IMR-90 (cell line): ENCODE data around the gene DUSP10.

Experiments
- BHLHE40 ChIP-seq: fragments of 150-350 bp; IDR thresholded peaks from 2 replicates; pipeline ENCODE4 v1.6.1; 2016; ENCODE audit warnings: mild to moderate bottlenecking, low read depth, low read length
- CHD1 ChIP-seq: IDR thresholded peaks from 2 replicates; pipeline ENCODE4 v1.6.1; 2012; ENCODE audit warnings: low read depth, low read length, improper control_type of control experiment
- MAFK ChIP-seq: IDR thresholded peaks from 2 replicates; pipeline ENCODE4 v1.6.1; 2012; ENCODE audit warnings: low read depth, low read length, improper control_type of control experiment
- MAZ ChIP-seq: IDR thresholded peaks from 2 replicates; pipeline ENCODE4 v1.6.1; 2012; ENCODE audit warnings: low read depth, mild to moderate bottlenecking, low read length, improper control_type of control experiment, moderate library complexity, borderline replicate concordance
- MXI1 ChIP-seq: IDR thresholded peaks from 2 replicates; pipeline ENCODE4 v1.6.1; 2012; ENCODE audit warnings: low read depth, mild to moderate bottlenecking, low read length, moderate library complexity, borderline replicate concordance
- NFE2L2 ChIP-seq: fragments of 150-350 bp; IDR thresholded peaks from 2 replicates; pipeline ENCODE4 v1.6.1; 2016; ENCODE audit warnings: low read depth, mild to moderate bottlenecking, low read length
- POLR2A ChIP-seq: IDR thresholded peaks from 2 replicates; pipeline ENCODE4 v1.6.1; 2012; ENCODE audit warnings: mild to moderate bottlenecking, low read depth, low read length
- RAD21 ChIP-seq: IDR thresholded peaks from 2 replicates; pipeline ENCODE4 v1.6.1; 2012; ENCODE audit warnings: low read length, improper control_type of control experiment
- RCOR1 ChIP-seq: IDR thresholded peaks from 2 replicates; pipeline ENCODE4 v1.6.1; 2012; ENCODE audit warnings: mild to moderate bottlenecking, low read length, improper control_type of control experiment; ENCODE audit not compliant: insufficient replicate concordance
- RFX5 ChIP-seq: IDR thresholded peaks from 2 replicates; pipeline ENCODE4 v1.8.0; 2012; ENCODE audit warnings: low read depth, mild to moderate bottlenecking, low read length, moderate library complexity
- SMC3 ChIP-seq: fragments of 150-350 bp; IDR thresholded peaks from 2 replicates; pipeline ENCODE4 v1.6.1; 2016; ENCODE audit warnings: low read depth, mild to moderate bottlenecking, antibody characterized with exemption, low read length, moderate library complexity
- USF2 ChIP-seq: fragments of 150-350 bp; IDR thresholded peaks from 2 replicates; pipeline ENCODE4 v1.6.1; 2017; ENCODE audit warnings: mild to moderate bottlenecking, antibody characterized with exemption, low read length, low read depth
- TF ChIP-seq, protein P1 (sequence below): conservative IDR thresholded peaks from 2 replicates; pipeline ENCODE4 v1.5.1; 2012; ENCODE audit warnings: mild to moderate bottlenecking, low read depth, low read length, improper control_type of control experiment
- TF ChIP-seq, protein P2 (sequence below): fragments of 150-350 bp; IDR thresholded peaks from 2 replicates; pipeline ENCODE4 v1.6.1; 2016; ENCODE audit warnings: low read depth, mild to moderate bottlenecking, low read length, moderate library complexity, borderline replicate concordance

- TF ChIP-seq, protein P1, sequence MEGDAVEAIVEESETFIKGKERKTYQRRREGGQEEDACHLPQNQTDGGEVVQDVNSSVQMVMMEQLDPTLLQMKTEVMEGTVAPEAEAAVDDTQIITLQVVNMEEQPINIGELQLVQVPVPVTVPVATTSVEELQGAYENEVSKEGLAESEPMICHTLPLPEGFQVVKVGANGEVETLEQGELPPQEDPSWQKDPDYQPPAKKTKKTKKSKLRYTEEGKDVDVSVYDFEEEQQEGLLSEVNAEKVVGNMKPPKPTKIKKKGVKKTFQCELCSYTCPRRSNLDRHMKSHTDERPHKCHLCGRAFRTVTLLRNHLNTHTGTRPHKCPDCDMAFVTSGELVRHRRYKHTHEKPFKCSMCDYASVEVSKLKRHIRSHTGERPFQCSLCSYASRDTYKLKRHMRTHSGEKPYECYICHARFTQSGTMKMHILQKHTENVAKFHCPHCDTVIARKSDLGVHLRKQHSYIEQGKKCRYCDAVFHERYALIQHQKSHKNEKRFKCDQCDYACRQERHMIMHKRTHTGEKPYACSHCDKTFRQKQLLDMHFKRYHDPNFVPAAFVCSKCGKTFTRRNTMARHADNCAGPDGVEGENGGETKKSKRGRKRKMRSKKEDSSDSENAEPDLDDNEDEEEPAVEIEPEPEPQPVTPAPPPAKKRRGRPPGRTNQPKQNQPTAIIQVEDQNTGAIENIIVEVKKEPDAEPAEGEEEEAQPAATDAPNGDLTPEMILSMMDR, result no peak
- TF ChIP-seq POLR2A (no peak), RCOR1 (no peak), USF2 (no peak), CHD1 (no peak), SMC3 (no peak), NFE2L2 (no peak), RAD21 (no peak), MXI1 (no peak), BHLHE40 (no peak), MAFK (no peak), MAZ (no peak), RFX5 (no peak)
- TF ChIP-seq, protein P2, sequence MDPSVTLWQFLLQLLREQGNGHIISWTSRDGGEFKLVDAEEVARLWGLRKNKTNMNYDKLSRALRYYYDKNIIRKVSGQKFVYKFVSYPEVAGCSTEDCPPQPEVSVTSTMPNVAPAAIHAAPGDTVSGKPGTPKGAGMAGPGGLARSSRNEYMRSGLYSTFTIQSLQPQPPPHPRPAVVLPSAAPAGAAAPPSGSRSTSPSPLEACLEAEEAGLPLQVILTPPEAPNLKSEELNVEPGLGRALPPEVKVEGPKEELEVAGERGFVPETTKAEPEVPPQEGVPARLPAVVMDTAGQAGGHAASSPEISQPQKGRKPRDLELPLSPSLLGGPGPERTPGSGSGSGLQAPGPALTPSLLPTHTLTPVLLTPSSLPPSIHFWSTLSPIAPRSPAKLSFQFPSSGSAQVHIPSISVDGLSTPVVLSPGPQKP, result no peak
These were observed 45.9 kb downstream of the DUSP10 start for GRCh38 chr1:221696027-221696426.
